Hematopoietic multipotent progenitor cell treated with erythropoietin and hydrocortisone succinate and interleukin-3 and kit ligand, for 4 days (in vitro differentiated cells): ENCODE measurements around the gene POLR1G.
"Not testable (repeated sequence)": the region's sequence is repeated elsewhere in the genome, so short reads cannot be mapped to it uniquely, and the experiment has no call there.

ENCODE experiments used
- DNase-seq: peaks from one replicate; pipeline ENCODE4 v3.0.0-alpha.2; 2015

Gene POLR1G

DNA sequence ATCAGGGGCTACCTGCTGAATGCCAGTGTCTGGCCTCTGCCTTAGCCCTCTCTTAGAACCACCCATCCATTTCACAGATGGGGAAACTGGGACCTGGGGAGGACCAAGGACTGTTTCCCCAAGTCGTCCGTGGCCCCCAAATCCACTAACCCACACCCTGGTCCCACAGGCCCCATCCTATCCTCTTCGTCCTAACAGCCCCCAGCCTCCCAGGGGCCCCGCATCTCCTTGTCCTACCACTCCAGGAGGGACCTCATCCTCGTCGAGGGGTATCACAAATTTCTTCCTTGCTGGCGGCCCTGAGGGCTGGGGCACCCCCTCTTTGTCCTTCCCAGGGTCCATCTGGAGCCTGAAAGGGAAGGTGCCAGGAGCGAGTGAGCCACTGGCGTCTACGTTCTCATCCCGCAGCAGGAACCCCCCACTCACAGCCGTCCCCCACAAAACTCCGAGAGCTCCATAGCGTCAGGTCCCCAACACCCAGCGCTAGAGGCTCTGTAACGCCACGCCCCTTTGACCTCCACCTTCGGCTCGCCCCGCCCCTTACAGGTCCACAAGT is 16.7 kb downstream of the POLR1G start:
- DNase-seq, result no peak

DNA sequence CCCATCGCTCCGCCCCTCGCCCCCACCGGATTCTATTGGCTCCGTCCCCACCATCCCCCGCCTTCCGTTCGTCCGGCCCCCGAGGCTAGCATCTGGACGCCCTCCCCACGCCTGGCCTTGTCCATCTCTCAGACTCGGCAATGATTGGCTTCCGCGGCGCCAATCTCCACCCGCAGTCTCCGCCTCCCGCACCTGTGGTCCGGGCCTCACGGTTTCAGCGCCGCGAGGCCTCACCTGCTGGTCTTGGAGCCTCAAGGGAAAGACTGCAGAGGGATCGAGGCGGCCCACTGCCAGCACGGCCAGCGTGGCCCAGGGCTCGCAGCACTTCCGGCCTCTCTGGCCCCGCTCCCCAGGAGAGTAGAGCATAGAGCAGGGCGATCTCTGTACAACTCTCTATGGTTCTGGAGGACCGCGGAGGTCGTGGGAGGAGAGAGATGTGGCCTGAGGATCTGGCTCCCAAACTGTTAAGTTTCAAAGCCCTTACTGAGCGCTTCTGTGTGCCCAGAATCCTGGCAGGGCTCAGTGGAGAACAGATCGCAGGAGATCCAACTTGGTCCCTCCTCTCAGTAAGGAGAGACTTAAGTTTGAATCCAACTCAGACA is 17.2 kb downstream of the POLR1G start, which contains the start of gene ERCC1:
TSS of gene ERCC1 (minus strand) at position 329 of the 602 bp plus-strand sequence. CDS start 543 bp downstream, outside the sequence.
- peak; percentile 99 for DNase-seq

DNA sequence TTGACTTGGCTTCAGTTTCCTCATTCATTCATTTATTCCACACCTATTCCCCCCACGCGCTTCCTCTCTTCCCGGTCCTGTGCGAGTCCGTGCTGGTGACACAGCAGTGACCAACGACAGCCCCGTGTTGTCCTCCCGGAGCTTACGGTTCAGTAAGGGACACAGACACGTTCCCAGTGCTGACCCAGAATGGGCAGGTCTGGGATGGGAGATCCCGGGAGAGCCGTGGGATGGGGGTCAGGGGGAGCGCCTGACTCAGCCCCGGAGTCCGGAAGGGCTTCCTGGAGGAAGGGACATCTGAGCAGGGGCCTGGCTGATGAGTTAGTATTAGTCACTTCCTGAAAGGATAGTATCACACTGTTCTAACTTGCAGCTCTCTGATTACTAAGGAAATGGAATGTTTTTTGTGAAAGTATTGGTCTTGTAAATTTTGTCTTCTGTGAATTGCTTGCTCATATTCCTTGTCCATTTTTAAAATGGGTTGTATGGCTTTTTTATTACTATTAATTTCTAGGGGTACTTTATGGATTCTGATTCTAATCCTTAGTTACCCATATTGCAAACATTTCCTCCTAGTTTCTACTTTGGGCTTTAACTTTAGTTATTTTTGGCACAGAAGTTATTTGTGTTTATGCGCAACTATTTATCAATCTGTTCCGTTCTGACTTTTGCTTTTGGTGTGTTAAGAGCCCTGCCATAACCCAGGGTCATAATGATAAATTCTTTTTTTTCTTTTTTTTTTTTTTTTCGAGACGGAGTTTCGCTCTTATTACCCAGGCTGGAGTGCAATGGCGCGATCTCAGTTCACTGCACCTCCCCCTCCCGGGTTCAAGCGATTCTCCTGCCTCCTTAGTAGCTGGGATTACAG is 18.0 kb downstream of the POLR1G start:
- DNase-seq, result peak; percentile 83

DNA sequence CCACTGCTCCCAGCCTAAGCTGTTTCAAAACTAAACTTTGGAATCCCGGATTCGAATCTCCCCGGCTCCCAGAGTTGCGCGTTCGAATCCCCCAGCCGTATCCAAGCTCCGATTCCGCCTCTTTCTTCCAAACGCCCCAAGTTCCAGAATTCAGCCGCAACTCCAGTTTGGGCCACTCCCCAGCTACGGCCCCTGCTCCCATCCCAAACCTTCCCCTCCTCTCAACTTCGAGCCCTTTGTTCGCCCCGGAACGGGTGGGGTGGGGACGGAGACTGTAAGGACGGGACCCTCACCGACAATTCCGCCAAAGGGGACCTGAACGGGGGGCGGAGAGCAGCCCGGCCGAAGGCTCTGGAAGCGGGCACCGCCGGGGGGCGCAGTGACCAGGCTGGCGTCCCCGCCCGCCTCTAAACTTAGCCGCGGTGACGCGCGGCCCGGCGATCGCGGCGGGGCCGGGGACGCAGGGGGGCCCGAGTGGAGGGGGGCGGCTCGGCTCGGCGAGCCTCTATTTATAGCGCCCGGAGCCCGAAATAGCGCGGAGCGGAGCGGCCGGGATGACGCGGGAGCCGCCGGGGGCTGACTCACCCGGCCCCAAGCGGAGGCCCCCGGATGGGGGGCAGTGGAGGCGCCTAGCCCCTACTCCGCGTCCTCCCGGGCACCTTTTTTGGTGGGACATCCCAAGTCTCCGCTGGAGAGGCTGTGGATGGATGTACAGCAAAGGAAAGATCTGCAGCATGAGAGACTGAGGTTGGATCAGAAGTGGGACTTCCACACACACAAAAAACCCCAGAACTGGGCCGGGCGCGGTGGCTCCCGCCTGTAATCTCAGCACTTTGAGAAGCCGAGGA is 22.2 kb downstream of the POLR1G start:
- no peak for DNase-seq

DNA sequence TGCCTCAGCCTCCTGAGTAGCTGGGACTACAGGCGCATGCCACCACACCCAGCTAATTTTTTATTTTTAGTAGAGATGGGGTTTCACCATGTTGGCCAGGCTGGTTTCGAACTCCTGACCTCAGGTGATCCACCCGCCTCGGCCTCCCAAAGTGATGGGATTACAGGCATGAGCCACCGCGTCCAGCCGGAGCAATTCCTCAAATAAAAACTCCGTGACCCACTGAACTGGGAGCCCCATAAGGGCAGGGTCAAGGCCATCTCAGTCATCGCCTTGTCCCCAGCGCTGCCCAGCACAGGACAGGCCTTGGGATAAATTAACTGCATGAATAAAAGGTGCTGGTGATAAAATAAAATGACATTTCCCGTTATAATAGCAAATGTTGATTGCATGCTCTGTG is 23.5 kb downstream of the POLR1G start:
- not testable (repeated sequence) for DNase-seq

DNA sequence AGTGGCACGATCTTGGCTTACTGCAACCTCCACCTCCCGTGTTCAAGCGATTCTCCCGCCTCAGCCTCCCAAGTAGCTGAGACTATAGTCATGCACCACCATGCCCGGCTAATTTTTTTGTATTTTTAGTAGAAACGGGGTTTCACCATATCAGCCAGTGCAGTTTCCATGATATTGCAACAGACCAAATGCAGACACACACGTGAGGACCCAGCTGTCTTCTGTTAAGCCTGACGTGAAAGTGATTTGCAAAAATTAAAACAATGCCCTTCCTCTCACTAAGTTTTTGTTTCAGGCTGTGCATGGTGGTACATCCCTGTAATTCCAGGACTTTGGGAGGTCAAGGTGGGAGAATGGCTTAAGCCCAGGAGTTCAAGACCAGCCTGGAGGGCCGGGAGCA is 24.6 kb downstream of the POLR1G start:
- DNase-seq, result peak; percentile 67

DNA sequence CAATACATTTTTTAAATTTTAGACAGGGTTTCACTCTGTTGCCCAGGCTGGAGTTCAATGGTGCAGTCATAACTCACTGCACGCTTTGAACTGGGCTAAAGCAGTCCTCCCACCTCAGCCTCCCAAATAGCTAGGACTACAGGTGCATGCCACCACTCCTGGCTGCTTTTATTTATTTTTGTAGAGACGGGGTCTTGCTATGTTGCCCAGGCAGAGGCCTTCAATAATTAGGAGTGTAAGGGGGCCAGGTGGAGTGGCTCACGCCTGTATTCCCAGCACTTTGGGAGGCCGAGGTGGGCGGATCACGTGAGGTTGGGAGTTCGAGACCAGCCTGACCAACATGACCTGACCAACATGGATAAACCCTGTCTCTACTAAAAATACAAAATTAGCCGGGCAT is 26.1 kb downstream of the POLR1G start:
- not testable (repeated sequence) for DNase-seq

DNA sequence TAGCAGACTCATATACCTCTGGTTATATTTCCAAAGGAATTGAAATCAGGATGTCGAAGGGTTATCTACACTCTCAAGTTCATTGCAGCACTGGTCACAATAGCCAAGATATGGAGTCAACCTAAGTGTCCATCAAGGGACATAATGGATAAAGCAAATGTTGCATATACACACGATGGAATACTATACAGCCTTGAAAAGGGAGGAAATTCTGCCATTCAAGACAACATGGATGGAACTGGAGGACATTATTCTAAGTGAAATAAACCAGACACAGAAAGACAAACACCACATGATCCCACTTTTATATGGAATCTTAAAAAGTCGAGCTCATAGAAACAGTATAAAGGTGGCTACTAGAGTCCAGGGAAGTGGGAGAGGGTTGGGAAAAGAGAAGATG is 30.9 kb downstream of the POLR1G start:
- no peak for DNase-seq

DNA sequence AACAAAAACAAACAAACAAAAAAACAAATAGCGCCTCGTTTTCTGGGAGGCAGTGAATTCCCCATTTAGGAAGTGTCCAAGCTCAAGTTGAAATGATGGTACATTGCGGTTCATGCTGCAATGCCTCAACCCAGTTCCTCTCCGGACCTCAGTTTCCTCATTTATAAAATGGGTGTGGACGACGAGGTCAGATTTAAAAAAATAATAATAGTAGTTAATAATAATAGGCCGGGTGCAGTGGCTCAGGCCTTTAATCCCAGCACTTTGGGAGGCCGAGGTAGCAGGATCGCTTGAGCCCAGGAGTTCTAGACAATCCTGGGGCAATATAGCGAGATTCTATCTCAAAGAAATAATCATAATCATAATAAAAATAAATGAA is 32.7 kb downstream of the POLR1G start:
- no peak for DNase-seq

DNA sequence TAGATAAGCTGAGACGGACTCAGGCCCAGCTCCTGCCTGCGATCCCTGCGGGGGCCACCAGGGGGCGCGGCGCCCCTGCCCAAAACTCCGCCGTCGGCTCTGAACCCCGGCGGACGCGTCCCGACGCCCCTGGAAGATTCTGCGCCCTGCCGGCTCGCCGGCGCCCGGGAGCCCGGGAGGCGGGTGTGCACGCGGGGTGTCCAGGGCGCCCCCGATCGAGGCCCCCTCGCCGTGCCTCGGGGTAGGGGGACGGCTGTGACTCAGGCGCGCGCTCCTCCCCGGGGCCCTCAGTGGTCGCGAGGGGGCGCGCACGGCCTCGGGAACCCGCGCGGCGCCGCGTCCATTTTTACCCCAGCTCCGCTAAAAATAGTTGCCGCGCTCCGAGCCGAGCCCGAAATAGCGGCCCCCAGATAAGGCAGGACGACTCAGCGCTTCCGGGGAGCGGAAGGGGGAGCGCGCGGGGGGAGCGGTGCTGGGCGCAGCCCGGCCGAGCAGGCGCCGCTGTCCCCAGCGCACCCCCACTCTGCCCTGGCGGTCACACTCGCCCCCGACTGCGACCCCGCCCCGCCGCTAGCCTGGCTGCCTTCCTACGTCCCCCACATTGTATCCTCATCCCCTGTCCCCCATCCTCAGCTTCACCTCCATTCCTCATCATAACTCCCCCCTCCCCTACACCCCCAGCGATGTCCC is 33.3 kb downstream of the POLR1G start:
- peak; percentile 87 for DNase-seq

DNA sequence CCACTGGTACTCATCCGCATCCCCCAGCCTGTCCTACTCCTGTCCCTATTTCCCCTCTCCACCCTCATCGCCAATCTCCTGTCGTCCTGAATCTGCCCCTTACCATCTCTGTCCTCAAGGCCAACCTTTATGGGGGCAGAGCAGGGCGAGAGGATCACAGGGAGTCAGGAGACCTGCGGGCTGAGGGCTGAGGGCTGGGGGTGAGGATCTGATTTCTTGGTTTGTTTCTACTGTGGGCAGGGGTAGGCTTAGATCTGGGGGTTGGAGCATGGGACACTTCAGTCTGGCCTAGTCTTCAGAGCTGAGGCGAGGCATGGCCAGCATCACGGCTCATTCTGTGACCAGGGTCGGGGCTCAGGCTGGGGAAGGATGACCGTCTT is 33.8 kb downstream of the POLR1G start:
- no peak for DNase-seq

DNA sequence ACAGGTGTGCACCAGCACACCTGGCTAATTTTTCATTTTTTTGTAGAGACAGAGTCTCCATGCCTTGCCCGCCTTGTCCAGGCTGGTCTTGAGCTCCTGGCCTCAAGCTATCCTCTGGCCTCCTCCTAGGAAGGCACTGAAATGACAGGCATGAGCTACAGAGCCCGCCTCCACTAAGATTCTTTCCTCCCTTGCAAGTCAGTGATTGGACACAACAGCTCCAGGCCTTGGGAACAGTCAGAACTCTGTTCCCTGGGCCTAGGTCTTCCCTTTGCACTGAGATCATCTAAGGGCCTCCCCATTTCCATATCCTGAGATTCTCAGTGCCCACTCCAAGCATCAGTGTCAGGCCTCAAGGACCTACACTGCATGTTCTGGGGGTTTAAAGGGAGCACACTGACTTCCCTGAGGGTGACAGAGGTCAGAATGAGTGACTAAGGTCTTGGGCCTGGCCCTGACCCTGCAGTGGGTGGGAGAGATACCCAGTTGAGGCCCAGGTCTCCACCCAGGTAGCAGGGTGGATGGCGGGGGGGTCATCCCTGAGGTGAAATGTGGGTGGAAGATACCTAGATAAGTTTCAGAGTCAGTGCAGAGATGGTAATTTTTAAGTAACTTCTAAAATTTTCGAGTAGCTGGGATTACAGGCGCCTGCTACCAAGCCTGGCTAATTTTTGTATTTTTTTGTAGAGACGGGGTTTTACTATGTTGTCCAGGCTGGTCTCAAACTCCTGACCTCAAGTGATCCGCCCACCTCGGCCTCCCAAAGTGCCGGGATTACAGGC is 34.6 kb downstream of the POLR1G start:
- no peak for DNase-seq

DNA sequence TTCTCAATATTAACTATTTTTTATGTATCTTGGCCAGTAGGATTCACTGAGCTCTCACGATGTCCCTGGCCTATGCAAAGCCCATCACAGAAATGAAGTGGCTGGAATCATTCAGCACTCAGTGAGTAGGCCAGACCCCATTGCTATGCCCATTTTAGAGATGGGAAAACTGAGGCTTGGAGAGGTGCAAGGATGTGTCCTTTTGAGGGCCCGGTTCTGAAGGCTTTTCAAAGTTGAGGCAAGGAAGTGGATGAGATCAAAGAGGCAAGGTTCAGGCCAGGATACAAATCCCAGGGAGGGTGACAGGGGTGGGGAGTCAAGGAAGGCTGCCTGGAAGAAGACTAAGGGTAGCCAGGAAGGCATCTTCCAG is 35.9 kb downstream of the POLR1G start:
- no peak for DNase-seq

DNA sequence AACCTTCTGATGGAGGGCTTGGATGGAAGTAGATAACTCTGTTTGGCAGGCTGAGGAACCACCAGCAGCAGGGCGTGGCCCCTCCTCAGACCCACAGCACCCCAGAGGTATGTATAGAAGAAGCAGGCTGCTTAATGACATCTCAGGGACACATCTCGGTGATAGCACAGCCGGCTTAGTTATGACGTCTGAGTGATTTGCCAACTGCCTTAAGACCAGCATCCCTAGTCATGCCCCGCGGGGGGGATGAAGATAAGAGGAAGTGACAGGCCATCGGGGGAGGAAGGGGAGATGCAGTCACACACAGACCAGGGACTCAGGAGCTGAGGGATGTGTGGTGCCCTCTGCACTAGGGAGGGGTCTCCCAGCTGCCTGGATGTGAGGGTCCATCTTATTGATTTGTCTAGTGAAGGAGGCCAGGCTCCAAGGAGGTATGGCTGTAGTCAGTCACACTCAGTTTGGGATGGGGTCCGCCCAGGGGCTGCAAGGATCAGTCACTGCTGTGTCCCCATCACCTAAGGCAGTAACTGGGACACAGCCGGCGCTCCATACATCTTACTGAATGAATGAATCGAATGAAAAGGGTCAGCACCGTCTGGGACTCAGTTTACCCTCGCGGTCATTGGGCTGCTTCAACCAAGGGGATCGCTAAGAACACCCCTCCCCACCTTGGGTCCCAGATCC is 36.5 kb downstream of the POLR1G start:
- peak; percentile 92 for DNase-seq

DNA sequence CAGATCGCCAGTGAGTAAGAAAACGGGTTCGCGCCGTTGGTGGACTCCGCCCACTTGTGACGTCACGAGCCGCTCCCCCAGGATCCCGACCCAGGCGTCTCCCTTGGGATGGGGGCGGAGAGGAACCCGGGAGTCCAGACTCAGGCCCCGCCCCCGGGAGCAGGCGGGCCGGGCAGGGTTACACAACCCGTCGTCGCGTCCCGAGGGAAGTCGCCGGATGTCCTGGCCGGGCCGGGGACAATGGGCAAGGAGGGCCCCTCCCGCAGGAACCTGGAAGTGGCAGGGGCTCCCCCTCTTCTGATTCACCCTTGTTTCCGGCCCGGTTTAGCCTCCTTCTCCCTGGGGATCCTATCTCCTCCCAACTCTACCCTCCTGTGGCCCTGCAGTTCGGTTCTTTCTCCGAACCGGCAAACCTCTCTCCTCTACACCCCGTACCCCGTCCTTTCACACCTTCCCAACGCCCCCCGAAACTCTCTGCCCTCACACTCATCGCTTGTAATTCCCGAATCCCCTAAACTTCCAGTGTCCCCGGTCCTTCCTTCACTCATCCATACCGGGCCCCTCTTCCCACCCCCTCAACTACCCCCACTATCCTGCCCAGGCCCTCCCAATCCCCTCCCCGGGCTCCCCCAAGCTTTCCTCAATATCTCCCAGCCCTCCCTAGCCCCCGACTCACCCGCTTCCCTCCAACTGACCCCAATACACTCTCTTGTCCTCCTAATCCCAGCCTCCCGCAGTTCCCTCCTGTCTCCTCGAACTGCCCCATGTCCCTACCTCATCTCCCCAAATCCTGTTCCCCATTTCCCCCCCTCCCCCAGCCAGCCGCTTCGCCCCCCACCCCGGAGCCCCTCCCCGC is 37.2 kb downstream of the POLR1G start:
- DNase-seq, result peak; percentile 52

DNA sequence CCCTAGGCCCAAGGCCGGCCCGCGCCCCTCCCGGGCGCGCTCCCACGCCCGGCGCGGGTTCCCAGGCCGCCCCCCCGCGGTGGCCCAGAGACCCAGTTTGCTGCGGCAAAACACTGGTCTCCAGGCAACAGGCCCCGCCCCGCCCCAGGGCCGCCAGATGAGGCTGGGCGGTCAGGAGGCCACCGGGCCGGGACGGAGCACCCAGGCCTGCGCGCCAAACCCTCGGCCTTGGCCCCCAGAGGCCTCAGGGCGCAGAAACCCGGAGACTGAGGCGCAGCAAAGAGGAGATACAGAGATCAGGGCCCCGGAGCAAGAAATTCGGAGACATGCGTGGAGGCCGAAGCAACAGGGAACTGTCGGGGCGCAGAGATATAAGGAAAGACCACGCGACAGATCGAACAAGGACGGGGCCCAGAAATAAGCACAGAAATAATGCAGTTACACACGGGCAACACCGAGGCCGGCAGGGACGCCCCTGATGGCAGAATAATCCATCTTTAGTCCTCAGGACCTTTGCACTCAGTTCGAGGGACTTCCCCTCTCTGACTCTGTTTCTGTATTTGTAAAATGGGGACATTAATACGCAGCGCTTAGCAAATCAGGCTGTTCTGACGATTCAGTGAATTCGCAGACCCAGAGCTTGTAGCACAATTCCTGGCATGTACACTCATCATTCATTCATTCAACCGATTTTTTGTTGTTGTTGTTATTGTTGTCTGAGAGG is 38.0 kb downstream of the POLR1G start:
- DNase-seq, result peak; percentile 88

DNA sequence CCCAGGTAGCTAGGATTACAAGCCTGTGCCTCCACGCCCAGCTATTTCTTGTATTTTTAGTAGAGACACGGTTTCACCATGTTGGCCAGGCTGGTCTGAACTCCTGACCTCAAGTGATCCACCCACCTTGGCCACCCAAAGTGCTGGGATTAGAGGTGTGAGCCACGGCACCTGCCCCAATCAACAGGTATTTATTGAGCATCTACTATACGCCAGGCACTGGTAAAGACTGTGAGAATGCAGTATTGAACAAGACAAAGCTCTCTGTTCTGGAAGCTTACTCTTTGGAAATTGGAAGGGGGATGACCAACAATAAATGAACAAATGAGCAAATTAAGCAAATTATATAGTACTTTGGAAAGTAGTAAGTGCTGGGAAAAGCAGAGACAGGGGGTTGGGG is 38.7 kb downstream of the POLR1G start:
- DNase-seq, result no peak

DNA sequence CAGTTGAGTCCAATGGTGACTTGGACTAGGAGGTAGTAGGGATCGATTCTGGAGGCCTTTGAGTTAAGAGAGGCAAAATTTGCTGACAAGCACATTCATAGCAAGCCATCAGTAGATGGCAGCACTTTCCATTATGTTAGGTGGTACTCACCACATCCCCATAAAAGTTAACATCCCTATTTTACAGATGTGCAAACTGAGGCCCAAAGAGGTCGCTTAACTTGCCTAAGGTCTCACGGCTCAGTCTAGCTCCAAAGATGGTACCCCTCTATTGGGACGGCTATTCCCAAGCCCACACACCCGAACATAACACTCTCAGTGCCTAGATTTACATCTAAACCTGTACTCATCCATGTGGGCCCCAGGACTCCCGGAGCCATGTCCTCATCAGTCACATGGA is 39.9 kb downstream of the POLR1G start:
- DNase-seq, result peak; percentile 76

DNA sequence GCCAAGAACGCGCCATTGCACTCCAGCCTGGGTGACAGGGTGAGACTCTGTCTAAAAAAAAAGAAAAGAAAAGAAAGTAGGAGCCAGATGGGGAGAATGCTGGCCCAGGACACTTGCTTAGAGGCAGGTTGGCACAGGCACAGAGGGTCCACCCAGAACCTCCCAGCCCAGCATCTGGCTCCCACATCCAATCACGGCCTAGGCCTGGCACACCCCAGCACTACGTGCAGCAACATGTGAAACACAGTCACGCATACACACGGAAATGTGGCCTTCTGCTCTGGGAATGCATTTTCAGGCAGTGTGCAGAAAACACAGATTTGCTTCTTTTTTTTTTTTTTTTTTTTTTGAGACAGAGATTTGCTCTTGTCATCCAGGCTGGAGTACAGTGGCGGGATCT is 40.5 kb downstream of the POLR1G start:
- DNase-seq, result no peak

DNA sequence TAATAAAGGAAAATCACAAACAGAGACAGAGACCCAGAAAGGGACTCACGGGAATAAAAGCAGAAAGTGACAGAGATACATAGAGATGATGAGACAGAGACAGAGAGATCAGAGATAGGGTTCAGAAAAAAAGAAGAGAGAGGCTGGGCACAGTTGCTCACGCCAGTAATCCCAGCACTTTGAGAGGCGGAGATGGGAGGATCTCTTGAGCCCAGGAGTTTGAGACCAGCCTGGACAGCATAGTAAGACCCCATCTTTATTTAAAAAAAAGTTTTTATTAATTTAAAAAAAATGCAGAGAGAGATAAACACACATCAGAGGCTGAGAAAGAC is 41.9 kb downstream of the POLR1G start:
- DNase-seq, result no peak
